H9 (cell line): ENCODE results near the gene ARMS2. TPM values are rescaled to one million over a fixed set of nuclear protein-coding genes. Genes with fewer than 3 reads are reported as not detected.

ENCODE experiments used
- DNase-seq: peaks from one replicate; pipeline ENCODE4 v3.0.0-alpha.2; 2017
- H2AFZ ChIP-seq: one replicate; pipeline ENCODE4 v1.6.1; 2013; ENCODE audit warnings: mild to moderate bottlenecking, low read length, control low read depth, moderate library complexity
- H2AK5ac ChIP-seq: 2 replicates; pipeline ENCODE4 v1.6.1; 2013; ENCODE audit warnings: low read length, control low read depth, mixed read lengths; ENCODE audit not compliant: insufficient read length
- H2BK120ac ChIP-seq: one replicate; pipeline ENCODE4 v1.6.1; 2013; ENCODE audit warnings: low read depth, mild to moderate bottlenecking, low read length, control low read depth, inconsistent platforms; ENCODE audit not compliant: poor library complexity, severe bottlenecking
- H2BK12ac ChIP-seq: 2 replicates; pipeline ENCODE4 v1.6.1; 2013; ENCODE audit warnings: low read length, control low read depth, mixed read lengths, low read depth; ENCODE audit not compliant: insufficient read length
- H2BK15ac ChIP-seq: 2 replicates; pipeline ENCODE4 v1.6.1; 2013; ENCODE audit warnings: low read depth, low read length, control low read depth
- H2BK20ac ChIP-seq: one replicate; pipeline ENCODE4 v1.6.1; 2013; ENCODE audit warnings: low read depth, mild to moderate bottlenecking, low read length, control low read depth, inconsistent platforms; ENCODE audit not compliant: poor library complexity, severe bottlenecking
- H2BK5ac ChIP-seq: 2 replicates; pipeline ENCODE4 v1.6.1; 2013; ENCODE audit warnings: low read length, control low read depth, mixed read lengths; ENCODE audit not compliant: insufficient read length
- H3K14ac ChIP-seq: 2 replicates; pipeline ENCODE4 v1.6.1; 2013; ENCODE audit warnings: low read length, control low read depth; ENCODE audit not compliant: insufficient read depth
- H3K18ac ChIP-seq: 2 replicates; pipeline ENCODE4 v1.6.1; 2013; ENCODE audit warnings: low read depth, mild to moderate bottlenecking, mixed read lengths, low read length, control low read depth; ENCODE audit not compliant: insufficient read length
- H3K23ac ChIP-seq: 2 replicates; pipeline ENCODE4 v1.6.1; 2013; ENCODE audit warnings: low read length, control low read depth, mixed read lengths, low read depth; ENCODE audit not compliant: insufficient read length
- H3K23me2 ChIP-seq: 2 replicates; pipeline ENCODE4 v1.6.1; 2013; ENCODE audit warnings: low read depth, mild to moderate bottlenecking, mixed read lengths, low read length, control low read depth; ENCODE audit not compliant: insufficient read length, poor library complexity, severe bottlenecking
- H3K27ac ChIP-seq: 2 replicates; pipeline ENCODE4 v1.5.1; 2013; ENCODE audit warnings: low read length, control low read depth, mixed read lengths, low read depth; ENCODE audit not compliant: insufficient read length
- H3K27me3 ChIP-seq: 2 replicates; pipeline ENCODE4 v1.6.1; 2013; ENCODE audit warnings: low read length, control low read depth, inconsistent platforms; ENCODE audit not compliant: insufficient read depth
- H3K4ac ChIP-seq: 2 replicates; pipeline ENCODE4 v1.6.1; 2013; ENCODE audit warnings: low read depth, mild to moderate bottlenecking, control low read depth, inconsistent platforms, low read length, moderate library complexity
- H3K4me1 ChIP-seq: 2 replicates; pipeline ENCODE4 v1.6.1; 2013; ENCODE audit warnings: low read length, control low read depth, inconsistent platforms; ENCODE audit not compliant: insufficient read depth
- H3K4me2 ChIP-seq: 2 replicates; pipeline ENCODE4 v1.6.1; 2013; ENCODE audit warnings: low read length, control low read depth, mixed read lengths; ENCODE audit not compliant: insufficient read length, insufficient read depth
- H3K56ac ChIP-seq: 2 replicates; pipeline ENCODE4 v1.6.1; 2013; ENCODE audit warnings: low read depth, mild to moderate bottlenecking, mixed read lengths, low read length, control low read depth; ENCODE audit not compliant: insufficient read length
- H3K79me1 ChIP-seq: 2 replicates; pipeline ENCODE4 v1.6.1; 2013; ENCODE audit warnings: low read depth, mild to moderate bottlenecking, moderate library complexity, low read length, control low read depth, inconsistent platforms; ENCODE audit not compliant: insufficient read depth, poor library complexity, severe bottlenecking
- H3K79me2 ChIP-seq: 2 replicates; pipeline ENCODE4 v1.6.1; 2013; ENCODE audit warnings: low read length, control low read depth, inconsistent platforms; ENCODE audit not compliant: insufficient read depth
- H3K9ac ChIP-seq: 2 replicates; pipeline ENCODE4 v1.6.1; 2013; ENCODE audit warnings: low read length, control low read depth, mixed read lengths; ENCODE audit not compliant: insufficient read length; ENCODE audit errors: extremely low read depth
- H3K9me3 ChIP-seq: one replicate; pipeline ENCODE4 v1.6.1; 2013; ENCODE audit warnings: low read depth, low read length, inconsistent platforms; ENCODE audit not compliant: control insufficient read depth
- H3T11ph ChIP-seq: one replicate; pipeline ENCODE4 v1.6.1; 2013; ENCODE audit warnings: mild to moderate bottlenecking, low read length, control low read depth, inconsistent platforms
- H4K20me1 ChIP-seq: one replicate; pipeline ENCODE4 v1.6.1; 2013; ENCODE audit not compliant: control insufficient read depth, insufficient read length, insufficient read depth
- H4K5ac ChIP-seq: 2 replicates; pipeline ENCODE4 v1.6.1; 2013; ENCODE audit warnings: low read depth, mild to moderate bottlenecking, mixed read lengths, low read length, control low read depth; ENCODE audit not compliant: insufficient read length
- H4K8ac ChIP-seq: replicated peaks from 2 replicates; pipeline ENCODE4 v1.6.1; 2013; ENCODE audit warnings: low read length, control low read depth, mixed read lengths, low read depth; ENCODE audit not compliant: insufficient read length
- H4K91ac ChIP-seq: 2 replicates; pipeline ENCODE4 v1.6.1; 2013; ENCODE audit warnings: low read depth, mild to moderate bottlenecking, moderate library complexity, mixed read lengths, low read length, control low read depth; ENCODE audit not compliant: insufficient read length
- H3K27ac Mint-ChIP-seq, 3 experiments: 2 replicates in 2 of 3; 3 replicates in 1 of 3; pipeline ENCODE4 v1.8.0; 2020 to 2021; ENCODE audit warnings: mixed read lengths in 3 of 3, mild to moderate bottlenecking in 1 of 3, moderate library complexity in 1 of 3
- H3K27me3 Mint-ChIP-seq: 2 replicates; pipeline ENCODE4 v1.8.0; 2021; ENCODE audit warnings: low read depth, mild to moderate bottlenecking, moderate library complexity, mixed read lengths
- H3K36me3 Mint-ChIP-seq, 3 experiments: 2 replicates in 2 of 3; 3 replicates in 1 of 3; pipeline ENCODE4 v1.8.0; 2020 to 2021; ENCODE audit warnings: low read depth in 3 of 3, mixed read lengths in 3 of 3; ENCODE audit not compliant: insufficient read depth in 1 of 3
- H3K4me1 Mint-ChIP-seq, 2 experiments: 2 replicates each; pipeline ENCODE4 v1.8.0; 2020; ENCODE audit warnings: mixed read lengths in 2 of 2
- H3K4me3 Mint-ChIP-seq, 2 experiments: 2 replicates in 1 of 2; 3 replicates in 1 of 2; pipeline ENCODE4 v1.8.0; 2020 to 2021; ENCODE audit warnings: mild to moderate bottlenecking in 2 of 2, mixed read lengths in 2 of 2, moderate library complexity in 1 of 2
- H3K9me3 Mint-ChIP-seq, 2 experiments: 2 replicates in 1 of 2; 3 replicates in 1 of 2; pipeline ENCODE4 v1.8.0; 2020; ENCODE audit warnings: mild to moderate bottlenecking in 2 of 2, mixed read lengths in 2 of 2, moderate library complexity in 1 of 2
- whole genome bisulfite sequencing: extraction: QIAGEN DNeasy Blood & Tissue Kit; methylation state at CpG from one replicate; pipeline ENCODE4 v1.1.7; 2013; ENCODE audit warnings: missing lambda C conversion rate, low lambda C conversion rate, mixed read lengths; ENCODE audit not compliant: insufficient read length; ENCODE audit errors: extremely low coverage; 5-methylcytosine and 5-hydroxymethylcytosine counted together
- total RNA-seq: library from RNA; stranded (reverse); gene quantifications from 2 replicates; pipeline ENCODE4 v1.2.1, GENCODE V29; 2021
- TF ChIP-seq, protein P1 (sequence below): fragments of 200-600 bp; sonication (generic); conservative IDR thresholded peaks from 3 replicates; pipeline ENCODE4 v1.8.0; 2021; ENCODE audit warnings: antibody characterized with exemption, mild to moderate bottlenecking

Gene ARMS2
- total RNA-seq, 1 experiment from 2014 or later: not detected

- Histone ChIP-seq H3K4me1 (peaks cover 8% of the 10 kb centered on the region), H2BK5ac (no peak overlapping the region), H3K27me3 (no peaks in the 10 kb centered on the region), H2BK15ac (no peak overlapping the region), H3K18ac (no peak overlapping the region), H2BK120ac (no peak overlapping the region), H3K79me1 (no peaks in the 10 kb centered on the region), H3K56ac (no peak overlapping the region), H3K79me2 (no peaks in the 10 kb centered on the region), H4K5ac (no peak overlapping the region), H4K8ac (no peak overlapping the region), H3T11ph (no peak overlapping the region), H3K9me3 (peaks cover 8% of the 10 kb centered on the region), H2AFZ (no peak overlapping the region), H3K4ac (no peak overlapping the region), H4K20me1 (no peaks in the 10 kb centered on the region), H3K14ac (no peak overlapping the region), H2BK12ac (no peak overlapping the region), H3K27ac (no peak overlapping the region), H3K23ac (no peak overlapping the region), H2AK5ac (no peak overlapping the region), H3K9ac (no peak overlapping the region), H3K23me2 (no peaks in the 10 kb centered on the region), H3K4me2 (no peak overlapping the region), H4K91ac (no peak overlapping the region), H2BK20ac (no peak overlapping the region)
- peaks cover 3% of the 10 kb centered on the region for H3K27me3 Mint-ChIP-seq
- DNase-seq: no peak
- H3K4me3 Mint-ChIP-seq: no peak overlapping the region
- peaks cover 10 to 12% of the 10 kb centered on the region in 2 experiments for H3K9me3 Mint-ChIP-seq
- H3K36me3 Mint-ChIP-seq: peaks cover 6 to 12% (median 6%) of the 10 kb centered on the region in 3 experiments; a peak in 6 of 7 replicates
- no CpG with 5 or more reads among the region's 10 CpGs for WGBS
- no peak overlapping the region for H3K27ac Mint-ChIP-seq
- TF ChIP-seq, protein P1, sequence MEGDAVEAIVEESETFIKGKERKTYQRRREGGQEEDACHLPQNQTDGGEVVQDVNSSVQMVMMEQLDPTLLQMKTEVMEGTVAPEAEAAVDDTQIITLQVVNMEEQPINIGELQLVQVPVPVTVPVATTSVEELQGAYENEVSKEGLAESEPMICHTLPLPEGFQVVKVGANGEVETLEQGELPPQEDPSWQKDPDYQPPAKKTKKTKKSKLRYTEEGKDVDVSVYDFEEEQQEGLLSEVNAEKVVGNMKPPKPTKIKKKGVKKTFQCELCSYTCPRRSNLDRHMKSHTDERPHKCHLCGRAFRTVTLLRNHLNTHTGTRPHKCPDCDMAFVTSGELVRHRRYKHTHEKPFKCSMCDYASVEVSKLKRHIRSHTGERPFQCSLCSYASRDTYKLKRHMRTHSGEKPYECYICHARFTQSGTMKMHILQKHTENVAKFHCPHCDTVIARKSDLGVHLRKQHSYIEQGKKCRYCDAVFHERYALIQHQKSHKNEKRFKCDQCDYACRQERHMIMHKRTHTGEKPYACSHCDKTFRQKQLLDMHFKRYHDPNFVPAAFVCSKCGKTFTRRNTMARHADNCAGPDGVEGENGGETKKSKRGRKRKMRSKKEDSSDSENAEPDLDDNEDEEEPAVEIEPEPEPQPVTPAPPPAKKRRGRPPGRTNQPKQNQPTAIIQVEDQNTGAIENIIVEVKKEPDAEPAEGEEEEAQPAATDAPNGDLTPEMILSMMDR: no peak
- peaks cover 34 to 36% of the 10 kb centered on the region in 2 experiments for H3K4me1 Mint-ChIP-seq
These were observed 25.8 kb downstream of the ARMS2 start for GRCh38 chr10:122480146-122480833.
